ENCODE measurements around the gene ARHGAP25.
A peak's percentile ranks its signal among the peaks of the same experiment; 100 is the strongest.

ARHGAP25 gene

DNA sequence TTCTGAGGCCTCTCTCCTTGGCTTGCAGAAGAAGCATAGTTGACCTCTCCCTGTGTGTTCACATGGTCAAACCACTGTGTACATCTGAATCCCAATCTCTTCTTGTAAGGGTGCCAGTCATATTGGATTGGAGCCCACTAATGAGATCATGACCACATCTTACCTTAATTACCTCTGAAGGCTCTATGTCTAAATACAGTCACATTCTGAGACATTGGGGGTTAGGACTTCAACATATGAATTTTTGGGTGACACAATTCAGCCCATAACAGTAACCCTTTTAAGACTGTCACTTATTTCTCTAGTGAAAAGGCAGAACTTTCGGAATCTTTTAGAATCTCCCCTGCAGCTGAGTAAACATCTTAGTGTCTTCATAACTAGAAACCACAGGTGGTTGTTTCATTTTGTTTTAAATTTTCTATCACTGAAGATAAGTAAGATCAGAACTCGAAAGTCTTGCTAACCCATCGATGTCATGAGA is 103.3 kb downstream of the ARHGAP25 start:
- no peak for TF ChIP-seq CTCF (IDR thresholded peaks at IDR 0.05; ENCODE audit: low read depth, low read length)
- no peak overlapping the region for H3K4me3 ChIP-seq (replicated peaks in 1 of 2; ENCODE audit: low read depth in 2 of 2, low read length in 2 of 2)
- DNase-seq (ENCODE audit: low read depth in 2 of 2): peak in 1 of 2 donors; percentile 9

- H3K4me3 ChIP-seq (replicated peaks in 1 of 2; ENCODE audit: low read depth in 2 of 2, low read length in 2 of 2): no peak overlapping the region
- TF ChIP-seq CTCF (IDR thresholded peaks at IDR 0.05; ENCODE audit: low read depth, low read length): no peak
- DNase-seq (ENCODE audit: low read depth in 2 of 2): peak in 1 of 2 donors; percentile 11
These were observed 104.0 kb downstream of the ARHGAP25 start for GRCh38 chr2:68838641-68839040.

GRCh38 chr2:68839260-68839833 is 104.7 kb downstream of the ARHGAP25 start:
- peak in 1 of 2 donors; percentile 42 for DNase-seq (ENCODE audit: low read depth in 2 of 2)
- TF ChIP-seq CTCF (IDR thresholded peaks at IDR 0.05; ENCODE audit: low read depth, low read length): peak; percentile 86
- H3K4me3 ChIP-seq (replicated peaks in 1 of 2; ENCODE audit: low read depth in 2 of 2, low read length in 2 of 2): no peak overlapping the region

DNA sequence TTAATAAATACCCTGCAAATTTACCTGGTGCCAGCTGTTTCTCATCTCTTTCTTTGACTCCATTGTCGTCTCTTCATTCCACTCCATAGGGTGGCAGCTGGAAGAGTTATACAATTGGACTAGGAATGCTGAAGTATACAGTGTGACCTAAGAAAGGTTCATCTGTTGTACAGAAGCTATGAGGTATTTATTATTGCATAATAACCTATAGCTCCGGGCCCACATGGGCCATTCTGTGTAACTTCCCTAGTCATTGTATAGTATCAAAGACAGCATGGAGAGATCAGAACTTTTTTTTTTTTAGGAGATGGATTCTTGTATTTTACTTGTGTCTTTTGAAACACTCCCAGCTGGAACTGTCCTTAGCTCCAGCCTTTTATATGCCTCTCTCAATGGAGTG is 110.4 kb downstream of the ARHGAP25 start:
- no peak overlapping the region for H3K4me3 ChIP-seq (replicated peaks in 1 of 2; ENCODE audit: low read depth in 2 of 2, low read length in 2 of 2)
- no peak for TF ChIP-seq CTCF (IDR thresholded peaks at IDR 0.05; ENCODE audit: low read depth, low read length)
- DNase-seq (ENCODE audit: low read depth in 2 of 2): no peak

GRCh38 chr2:68846091-68846490 is 111.5 kb downstream of the ARHGAP25 start:
- DNase-seq (ENCODE audit: low read depth in 2 of 2): no peak
- no peak for TF ChIP-seq CTCF (IDR thresholded peaks at IDR 0.05; ENCODE audit: low read depth, low read length)
- no peak overlapping the region for H3K4me3 ChIP-seq (replicated peaks in 1 of 2; ENCODE audit: low read depth in 2 of 2, low read length in 2 of 2)

- DNase-seq (ENCODE audit: low read depth in 2 of 2): no peak
- no peak for TF ChIP-seq CTCF (IDR thresholded peaks at IDR 0.05; ENCODE audit: low read depth, low read length)
- no peak overlapping the region for H3K4me3 ChIP-seq (replicated peaks in 1 of 2; ENCODE audit: low read depth in 2 of 2, low read length in 2 of 2)
These were observed 113.1 kb downstream of the ARHGAP25 start for GRCh38 chr2:68847751-68848150.

DNA sequence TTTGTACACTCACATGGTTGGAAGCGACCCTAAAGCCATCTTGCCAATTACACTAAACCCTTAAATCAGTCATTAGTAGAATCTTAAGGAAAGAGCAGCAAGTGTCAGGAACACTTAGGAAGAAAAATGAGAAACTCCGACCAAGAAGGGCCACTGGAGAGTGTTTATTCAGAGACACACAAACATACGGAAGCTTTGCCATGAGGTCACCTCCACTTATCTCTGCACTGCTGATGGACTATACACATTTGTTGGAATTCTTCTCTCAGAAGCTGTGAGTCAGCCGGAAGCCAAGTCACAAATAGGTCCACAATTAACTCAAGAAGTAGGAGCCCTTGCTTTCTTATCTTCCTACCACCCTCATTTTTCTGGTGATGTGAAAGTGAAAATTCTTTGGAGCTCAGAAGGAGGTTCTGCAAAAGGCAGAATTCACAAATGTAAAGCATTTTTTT is 115.0 kb downstream of the ARHGAP25 start:
- peak; percentile 68 to 71 for DNase-seq (ENCODE audit: low read depth in 2 of 2)
- no peak for TF ChIP-seq CTCF (IDR thresholded peaks at IDR 0.05; ENCODE audit: low read depth, low read length)
- H3K4me3 ChIP-seq (replicated peaks in 1 of 2; ENCODE audit: low read depth in 2 of 2, low read length in 2 of 2): no peak overlapping the region
